ENCODE results near the gene MICU1.
A peak's percentile ranks its signal among the peaks of the same experiment; 100 is the strongest.

Gene MICU1

GRCh38 chr10:72328829-72329204 is 297.1 kb downstream of the MICU1 start:
- TF ChIP-seq MAX (IDR thresholded peaks at IDR 0.05) (no peak), CEBPB (IDR thresholded peaks at IDR 0.05) (no peak), CREB1 (IDR thresholded peaks at IDR 0.05; ENCODE audit: low read depth) (no peak), EGR1 (IDR thresholded peaks at IDR 0.05) (no peak), FOXM1 (IDR thresholded peaks at IDR 0.05; ENCODE audit: borderline replicate concordance, low read depth) (no peak), EP300 (IDR thresholded peaks at IDR 0.05; ENCODE audit: borderline replicate concordance) (no peak), TAF1 (IDR thresholded peaks at IDR 0.05; ENCODE audit: low read depth) (no peak), ZBTB7A (IDR thresholded peaks at IDR 0.05; ENCODE audit: low read depth) (no peak), TCF12 (IDR thresholded peaks at IDR 0.05; ENCODE audit: low read depth) (no peak)

- 0 out of 2 replicates have a peak, but pooled peaks have one; percentile 6 for TF ChIP-seq TEAD4 (IDR thresholded peaks at IDR 0.05)
- no peak for TF ChIP-seq ZBTB7A (IDR thresholded peaks at IDR 0.05; ENCODE audit: low read depth)
- peak; percentile 62 for TF ChIP-seq NFIC (IDR thresholded peaks at IDR 0.05)
- TF ChIP-seq RAD21 (IDR thresholded peaks at IDR 0.05; ENCODE audit: low read depth): peak; percentile 85
These were observed 297.6 kb downstream of the MICU1 start for GRCh38 chr10:72328045-72328828.

GRCh38 chr10:72325243-72326175 is 300.4 kb downstream of the MICU1 start:
- TF ChIP-seq FOXM1 (IDR thresholded peaks at IDR 0.05; ENCODE audit: borderline replicate concordance, low read depth) (peak; percentile 74), ZBTB7A (IDR thresholded peaks at IDR 0.05; ENCODE audit: low read depth) (peak; percentile 63; the same call in 1 of the 2 replicates), MAX (IDR thresholded peaks at IDR 0.05) (peak; percentile 78), EP300 (IDR thresholded peaks at IDR 0.05; ENCODE audit: borderline replicate concordance) (peak; percentile 90), YY1 (IDR thresholded peaks at IDR 0.05; ENCODE audit: low read depth) (peak; percentile 71; the same call in 1 of the 2 replicates), NFIC (IDR thresholded peaks at IDR 0.05) (peak; percentile 91), TEAD4 (IDR thresholded peaks at IDR 0.05) (peak; percentile 53; the same call in 1 of the 2 replicates), EGR1 (IDR thresholded peaks at IDR 0.05) (peak; percentile 96), RAD21 (IDR thresholded peaks at IDR 0.05; ENCODE audit: low read depth) (peak; percentile 28; the same call in 1 of the 2 replicates), USF1 (IDR thresholded peaks at IDR 0.05) (peak; percentile 39; the same call in 1 of the 2 replicates), TCF12 (IDR thresholded peaks at IDR 0.05; ENCODE audit: low read depth) (peak; percentile 95)

GRCh38 chr10:72323771-72324191 is 302.1 kb downstream of the MICU1 start:
- no peak for TF ChIP-seq RAD21 (IDR thresholded peaks at IDR 0.05; ENCODE audit: low read depth)
- no peak for TF ChIP-seq EGR1 (IDR thresholded peaks at IDR 0.05)
- TF ChIP-seq TCF12 (IDR thresholded peaks at IDR 0.05; ENCODE audit: low read depth): no peak
- TF ChIP-seq MAX (IDR thresholded peaks at IDR 0.05): no peak
- no peak for TF ChIP-seq FOXM1 (IDR thresholded peaks at IDR 0.05; ENCODE audit: borderline replicate concordance, low read depth)
- TF ChIP-seq EP300 (IDR thresholded peaks at IDR 0.05; ENCODE audit: borderline replicate concordance): no peak
- no peak for TF ChIP-seq USF1 (IDR thresholded peaks at IDR 0.05)
- no peak for TF ChIP-seq CREB1 (IDR thresholded peaks at IDR 0.05; ENCODE audit: low read depth)
- no peak for TF ChIP-seq CEBPB (IDR thresholded peaks at IDR 0.05)

- TF ChIP-seq TEAD4 (IDR thresholded peaks at IDR 0.05) (no peak), FOXM1 (IDR thresholded peaks at IDR 0.05; ENCODE audit: borderline replicate concordance, low read depth) (no peak), CEBPB (IDR thresholded peaks at IDR 0.05) (no peak), TCF12 (IDR thresholded peaks at IDR 0.05; ENCODE audit: low read depth) (no peak), TAF1 (IDR thresholded peaks at IDR 0.05; ENCODE audit: low read depth) (no peak), USF1 (IDR thresholded peaks at IDR 0.05) (no peak), ZBTB7A (IDR thresholded peaks at IDR 0.05; ENCODE audit: low read depth) (0 out of 2 replicates have a peak, but pooled peaks have one; percentile 32)
These were observed 302.6 kb downstream of the MICU1 start for GRCh38 chr10:72323108-72323749.

GRCh38 chr10:72322280-72323058 is 303.4 kb downstream of the MICU1 start:
- no peak for TF ChIP-seq RAD21 (IDR thresholded peaks at IDR 0.05; ENCODE audit: low read depth)
- TF ChIP-seq TAF1 (IDR thresholded peaks at IDR 0.05; ENCODE audit: low read depth): no peak
- no peak; the same call in 1 of the 2 replicates for TF ChIP-seq FOXM1 (IDR thresholded peaks at IDR 0.05; ENCODE audit: borderline replicate concordance, low read depth)
- peak; percentile 25; the same call in 1 of the 2 replicates for TF ChIP-seq TCF12 (IDR thresholded peaks at IDR 0.05; ENCODE audit: low read depth)
- no peak for TF ChIP-seq USF1 (IDR thresholded peaks at IDR 0.05)
- TF ChIP-seq CEBPB (IDR thresholded peaks at IDR 0.05): no peak
- TF ChIP-seq CREB1 (IDR thresholded peaks at IDR 0.05; ENCODE audit: low read depth): no peak
- peak; percentile 54; the same call in 1 of the 2 replicates for TF ChIP-seq EP300 (IDR thresholded peaks at IDR 0.05; ENCODE audit: borderline replicate concordance)
- TF ChIP-seq TEAD4 (IDR thresholded peaks at IDR 0.05): peak; percentile 65; the same call in 1 of the 2 replicates
- TF ChIP-seq YY1 (IDR thresholded peaks at IDR 0.05; ENCODE audit: low read depth): no peak
- TF ChIP-seq NFIC (IDR thresholded peaks at IDR 0.05): no peak
- 0 out of 2 replicates have a peak, but pooled peaks have one; percentile 35 for TF ChIP-seq ZBTB7A (IDR thresholded peaks at IDR 0.05; ENCODE audit: low read depth)
- TF ChIP-seq MAX (IDR thresholded peaks at IDR 0.05): peak; percentile 20; the same call in 1 of the 2 replicates
- TF ChIP-seq REST (IDR thresholded peaks at IDR 0.05; ENCODE audit: low read depth): no peak
- no peak for TF ChIP-seq EGR1 (IDR thresholded peaks at IDR 0.05)

All from Ishikawa (cell line).